NCI-H2196 treated with DMSO at 0.1 percent for 48 hours (cell line): ENCODE measurements around the gene ZNF879.

Source experiments
- DNase-seq: peaks from one replicate; lab custom pipeline; 2025; ENCODE audit not compliant: unreplicated experiment; lab: John Stamatoyannopoulos, UW

Gene ZNF879

GRCh38 chr5:179006564-179006963 lies 17.0 kb upstream of the ZNF879 start:
- DNase-seq = no peak

GRCh38 chr5:179008667-179009066 lies 14.9 kb upstream of the ZNF879 start:
- no peak for DNase-seq

- no peak for DNase-seq
Observed at GRCh38 chr5:179033004-179033580, 9.5 kb downstream of the ZNF879 start.

GRCh38 chr5:179044765-179045164 lies 21.2 kb downstream of the ZNF879 start:
- DNase-seq = no peak

GRCh38 chr5:179051784-179052183 lies 28.2 kb downstream of the ZNF879 start:
- DNase-seq = no peak

- no peak for DNase-seq
Observed at GRCh38 chr5:179054036-179054785, 30.6 kb downstream of the ZNF879 start.

- no peak for DNase-seq
Observed at GRCh38 chr5:179054876-179055275, 31.3 kb downstream of the ZNF879 start.

GRCh38 chr5:179055436-179055835 lies 31.8 kb downstream of the ZNF879 start:
- no peak for DNase-seq

GRCh38 chr5:179055841-179056240 lies 32.2 kb downstream of the ZNF879 start:
- no peak for DNase-seq

GRCh38 chr5:179060116-179061008 lies 36.8 kb downstream of the ZNF879 start, which contains the start of gene ZNF354C:
TSS of gene ZNF354C (plus strand) at chr5:179060373. CDS start at chr5:179062069, 1,696 bp downstream.
- DNase-seq = no peak

GRCh38 chr5:179061025-179061424 lies 37.4 kb downstream of the ZNF879 start:
- DNase-seq = no peak

GRCh38 chr5:179065703-179066102 lies 42.1 kb downstream of the ZNF879 start:
- DNase-seq = no peak

- no peak for DNase-seq
Observed at GRCh38 chr5:179079165-179079987, 55.8 kb downstream of the ZNF879 start.

GRCh38 chr5:179080724-179081123 lies 57.1 kb downstream of the ZNF879 start:
- DNase-seq = no peak
